BJ (cell line): ENCODE results near the gene GNPDA1. TPM values are rescaled to one million over a fixed set of nuclear protein-coding genes. Genes with fewer than 3 reads are reported as not detected.

Experiments used
- CTCF ChIA-PET: fragments of 350-600 bp; formaldehyde crosslinking; extraction: SDS; loops from one replicate; lab custom pipeline; 2021; ENCODE audit warnings: antibody characterized with exemption, inconsistent platforms; lab: Yijun Ruan, JAX
- POLR2A ChIA-PET: fragments of 300-600 bp; sonication (Branson Sonifier 250); formaldehyde crosslinking; extraction: SDS; loops from one replicate; lab custom pipeline; 2021; ENCODE audit warnings: antibody characterized with exemption; lab: Charles Lee
- DNase-seq: peaks from one replicate; pipeline ENCODE4 v3.0.0-alpha.2; 2011; ENCODE audit warnings: low read depth
- H3K27me3 ChIP-seq: 2 replicates; pipeline ENCODE4 v1.6.0; 2011; ENCODE audit warnings: low read length; ENCODE audit not compliant: control insufficient read depth, insufficient read depth
- H3K36me3 ChIP-seq: 2 replicates; pipeline ENCODE4 v1.5.1; 2011; ENCODE audit warnings: low read length; ENCODE audit not compliant: control insufficient read depth, insufficient read depth
- H3K4me3 ChIP-seq: 2 replicates; pipeline ENCODE4 v1.5.1; 2011; ENCODE audit warnings: low read depth, mild to moderate bottlenecking, control low read depth, low read length
- polyA plus RNA-seq: library from polyadenylated mRNA; depleted of rRNA; stranded (reverse); fragments of >200 nt; gene quantifications from 2 replicates; pipeline ENCODE4 v1.2.3, GENCODE V29; 2011
- TF ChIP-seq, protein P1 (sequence below): IDR thresholded peaks from 2 replicates; pipeline ENCODE4 v1.5.1; 2011; ENCODE audit warnings: low read depth, mild to moderate bottlenecking, control low read depth, inconsistent platforms, low read length, moderate library complexity; ENCODE audit not compliant: insufficient read depth

GNPDA1 gene
- polyA plus RNA-seq, 1 experiment: 12.5 TPM

DNA sequence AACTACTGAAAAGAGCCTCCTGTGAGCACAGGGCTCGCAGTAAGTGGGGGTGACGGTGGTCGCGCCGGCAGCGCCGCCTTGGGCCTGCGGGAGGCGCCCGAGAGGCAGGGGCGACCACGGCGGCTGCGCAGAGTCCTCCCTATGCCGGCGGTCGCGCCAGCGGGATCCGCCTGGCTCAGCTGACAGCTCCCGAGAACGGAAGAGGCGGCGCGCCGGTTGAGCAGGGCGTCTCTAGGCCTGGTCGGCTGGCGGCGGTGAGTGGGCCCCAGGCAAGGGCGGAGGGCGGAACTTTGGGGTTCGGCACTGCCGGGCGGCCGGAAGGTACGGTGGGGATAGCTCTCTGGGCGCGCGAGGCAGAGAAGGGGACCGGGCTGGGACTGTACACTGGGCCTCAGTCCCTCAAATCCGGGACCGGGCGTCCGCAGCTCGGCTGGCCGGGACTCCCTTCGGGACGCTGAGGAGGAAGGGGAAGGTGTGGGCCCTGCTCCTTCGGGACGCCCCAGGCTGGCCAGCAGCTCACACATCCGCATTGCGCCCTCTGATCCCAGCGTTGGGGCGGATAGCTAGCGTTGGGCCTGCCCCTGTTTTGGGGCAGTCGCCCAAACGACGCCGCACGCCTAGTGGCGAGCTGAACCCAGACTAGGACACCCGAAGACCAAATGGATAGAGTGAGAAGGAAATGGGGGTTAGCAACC lies 43.8 kb downstream of the GNPDA1 start, which contains the start of gene RNF14:
TSS of gene RNF14 (plus strand) at position 192 of the 695 bp plus-strand sequence. CDS start 4,484 bp downstream, outside the sequence.
- Histone ChIP-seq H3K36me3 (peaks cover 2% of the 10 kb centered on the region; the same call in 1 of the 2 replicates), H3K4me3 (peak within 1 kb of the TSS; percentile 69), H3K27me3 (no peaks in the 10 kb centered on the region)
- TF ChIP-seq, protein P1, sequence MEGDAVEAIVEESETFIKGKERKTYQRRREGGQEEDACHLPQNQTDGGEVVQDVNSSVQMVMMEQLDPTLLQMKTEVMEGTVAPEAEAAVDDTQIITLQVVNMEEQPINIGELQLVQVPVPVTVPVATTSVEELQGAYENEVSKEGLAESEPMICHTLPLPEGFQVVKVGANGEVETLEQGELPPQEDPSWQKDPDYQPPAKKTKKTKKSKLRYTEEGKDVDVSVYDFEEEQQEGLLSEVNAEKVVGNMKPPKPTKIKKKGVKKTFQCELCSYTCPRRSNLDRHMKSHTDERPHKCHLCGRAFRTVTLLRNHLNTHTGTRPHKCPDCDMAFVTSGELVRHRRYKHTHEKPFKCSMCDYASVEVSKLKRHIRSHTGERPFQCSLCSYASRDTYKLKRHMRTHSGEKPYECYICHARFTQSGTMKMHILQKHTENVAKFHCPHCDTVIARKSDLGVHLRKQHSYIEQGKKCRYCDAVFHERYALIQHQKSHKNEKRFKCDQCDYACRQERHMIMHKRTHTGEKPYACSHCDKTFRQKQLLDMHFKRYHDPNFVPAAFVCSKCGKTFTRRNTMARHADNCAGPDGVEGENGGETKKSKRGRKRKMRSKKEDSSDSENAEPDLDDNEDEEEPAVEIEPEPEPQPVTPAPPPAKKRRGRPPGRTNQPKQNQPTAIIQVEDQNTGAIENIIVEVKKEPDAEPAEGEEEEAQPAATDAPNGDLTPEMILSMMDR: peak; percentile 83
- ChIA-PET POLR2A (interaction anchor here (1.0 kb wide), 1 partner anchor 56 kb away, joined by 4 read pairs; no protein-coding TSS in a partner anchor), CTCF (interaction anchor here (0.5 to 6.5 kb wide), 36 partner anchors 9 to 627 kb away, joined by 3 to 66 read pairs (median 4); partner anchors contain the start of genes DELE1, GNPDA1 and PCDH12)
- DNase-seq: peak; percentile 59

DNA sequence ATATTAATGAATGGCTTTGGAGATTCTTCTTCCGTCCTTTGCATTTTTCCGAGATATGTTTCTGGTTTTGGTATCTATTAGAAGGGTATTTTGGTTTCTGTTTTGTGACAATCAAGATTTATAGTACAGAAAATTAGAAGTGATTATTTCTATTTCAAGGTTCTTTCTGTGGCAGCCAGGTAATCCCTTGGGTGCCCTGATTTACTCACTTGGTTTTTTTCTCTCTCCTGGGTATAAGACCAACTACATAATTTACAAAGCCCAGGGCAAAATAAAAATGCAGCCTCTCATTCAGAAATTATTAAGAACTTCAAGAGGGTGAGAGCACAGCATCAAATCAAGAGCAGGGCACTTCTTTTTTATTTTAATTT lies 45.9 kb downstream of the GNPDA1 start:
- TF ChIP-seq, protein P1: no peak
- POLR2A ChIA-PET: no interaction called here
- Histone ChIP-seq H3K36me3 (no peaks in the 10 kb centered on the region), H3K4me3 (no peak overlapping the region), H3K27me3 (no peaks in the 10 kb centered on the region)
- no peak for DNase-seq
- CTCF ChIA-PET: interaction anchor here (6.5 kb wide), 1 partner anchor 274 kb away, joined by 66 read pairs; no protein-coding TSS in a partner anchor

DNA sequence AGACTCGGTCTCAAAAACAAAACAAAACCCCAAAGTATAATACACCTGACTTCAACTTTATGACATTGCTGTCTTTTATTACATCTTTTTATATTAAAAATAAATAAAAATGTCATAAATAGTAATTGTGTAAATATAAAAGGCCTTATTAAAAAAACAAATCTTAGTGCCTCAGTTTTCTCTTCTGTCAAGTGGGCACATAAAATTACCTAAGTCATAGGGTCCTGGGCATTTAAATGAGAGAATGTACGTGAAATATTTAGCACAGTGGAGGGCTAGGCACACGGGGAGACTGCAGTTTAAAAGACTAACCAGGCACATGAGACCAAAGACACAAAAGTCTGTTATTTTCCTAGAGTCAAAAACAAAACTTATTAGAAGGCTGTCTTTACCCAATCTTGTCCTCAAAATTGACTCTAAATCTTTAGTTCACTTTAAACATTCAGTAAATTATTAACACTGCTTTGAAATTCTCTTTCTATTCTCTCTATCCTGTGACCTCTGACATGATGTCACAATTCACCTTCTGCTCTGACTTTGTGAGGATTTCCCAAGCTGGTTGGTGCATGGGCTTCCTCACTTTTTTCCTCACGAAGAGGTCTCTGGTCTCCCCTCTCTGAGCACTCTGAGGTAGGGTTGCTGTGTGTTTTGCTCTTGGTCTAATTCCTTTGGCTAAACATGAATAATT lies 46.4 kb downstream of the GNPDA1 start:
- H3K4me3 ChIP-seq: no peak overlapping the region
- DNase-seq: no peak
- TF ChIP-seq, protein P1: no peak
- no peaks in the 10 kb centered on the region for H3K36me3 ChIP-seq
- H3K27me3 ChIP-seq: no peaks in the 10 kb centered on the region
- POLR2A ChIA-PET: no interaction called here
- CTCF ChIA-PET: interaction anchor here (6.5 kb wide), 1 partner anchor 274 kb away, joined by 66 read pairs; no protein-coding TSS in a partner anchor

DNA sequence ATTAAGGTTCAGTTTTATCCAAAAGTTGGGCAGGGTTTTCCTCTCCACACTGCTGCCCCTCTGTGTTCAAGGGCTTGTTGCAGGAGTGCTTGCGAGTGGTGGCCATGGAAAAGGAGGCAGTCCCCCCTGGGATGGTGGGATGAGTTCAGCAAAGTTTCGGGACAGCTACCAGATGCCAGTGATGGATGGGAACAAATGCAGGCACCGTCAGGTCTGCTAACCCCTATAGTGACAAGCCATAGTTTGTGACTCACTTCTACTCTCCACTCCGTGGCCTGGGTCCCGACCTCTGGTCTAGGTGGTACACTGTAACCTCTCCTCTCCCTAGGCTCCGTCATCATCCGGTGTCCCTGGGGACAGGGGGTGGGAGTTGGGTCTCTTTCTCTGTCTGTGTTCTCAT lies 47.8 kb downstream of the GNPDA1 start:
- no peak for DNase-seq
- ChIA-PET CTCF (interaction anchor here (7.5 to 13.2 kb wide), 2 partner anchors 85 to 269 kb away, joined by 89 to 293 read pairs; partner anchors contain the start of gene PCDH1), POLR2A (no interaction called here)
- Histone ChIP-seq H3K4me3 (no peak overlapping the region), H3K36me3 (no peaks in the 10 kb centered on the region), H3K27me3 (no peaks in the 10 kb centered on the region)
- TF ChIP-seq, protein P1: no peak

DNA sequence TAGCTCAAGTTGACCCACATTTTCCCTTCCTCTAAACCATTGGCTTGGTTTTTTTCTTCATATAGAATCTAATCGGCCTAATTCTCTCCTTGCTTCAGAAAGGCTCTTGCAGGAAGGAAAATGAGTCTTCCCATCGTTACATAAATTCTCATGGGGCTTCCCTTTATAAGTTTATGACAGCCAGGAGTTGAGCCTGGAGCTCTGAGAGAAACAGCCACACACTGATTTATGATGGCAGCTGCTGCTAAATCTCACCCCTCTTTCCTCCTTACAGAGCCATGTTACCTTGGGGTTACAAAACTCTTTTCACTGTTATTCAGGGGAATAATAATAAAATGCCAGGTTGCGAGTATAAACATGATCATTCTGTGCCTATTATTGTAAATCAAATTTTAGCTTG lies 49.1 kb downstream of the GNPDA1 start:
- ChIA-PET POLR2A (no interaction called here), CTCF (interaction anchor here (1.2 to 13.2 kb wide), 3 partner anchors 83 to 299 kb away, joined by 5 to 293 read pairs (median 89); partner anchors contain the start of gene PCDH1)
- DNase-seq: no peak
- TF ChIP-seq, protein P1: no peak
- Histone ChIP-seq H3K4me3 (no peak overlapping the region), H3K27me3 (no peaks in the 10 kb centered on the region), H3K36me3 (no peaks in the 10 kb centered on the region)
